GM12873 (cell line): ENCODE results near the gene IRF1.

Experiments used
- CTCF ChIP-seq: IDR thresholded peaks from 2 replicates; pipeline ENCODE4 v1.5.1; 2012; ENCODE audit warnings: low read depth, mild to moderate bottlenecking, moderate library complexity, low read length, control low read depth; ENCODE audit not compliant: insufficient read depth; ENCODE audit errors: missing control alignments

The IRF1 gene

DNA sequence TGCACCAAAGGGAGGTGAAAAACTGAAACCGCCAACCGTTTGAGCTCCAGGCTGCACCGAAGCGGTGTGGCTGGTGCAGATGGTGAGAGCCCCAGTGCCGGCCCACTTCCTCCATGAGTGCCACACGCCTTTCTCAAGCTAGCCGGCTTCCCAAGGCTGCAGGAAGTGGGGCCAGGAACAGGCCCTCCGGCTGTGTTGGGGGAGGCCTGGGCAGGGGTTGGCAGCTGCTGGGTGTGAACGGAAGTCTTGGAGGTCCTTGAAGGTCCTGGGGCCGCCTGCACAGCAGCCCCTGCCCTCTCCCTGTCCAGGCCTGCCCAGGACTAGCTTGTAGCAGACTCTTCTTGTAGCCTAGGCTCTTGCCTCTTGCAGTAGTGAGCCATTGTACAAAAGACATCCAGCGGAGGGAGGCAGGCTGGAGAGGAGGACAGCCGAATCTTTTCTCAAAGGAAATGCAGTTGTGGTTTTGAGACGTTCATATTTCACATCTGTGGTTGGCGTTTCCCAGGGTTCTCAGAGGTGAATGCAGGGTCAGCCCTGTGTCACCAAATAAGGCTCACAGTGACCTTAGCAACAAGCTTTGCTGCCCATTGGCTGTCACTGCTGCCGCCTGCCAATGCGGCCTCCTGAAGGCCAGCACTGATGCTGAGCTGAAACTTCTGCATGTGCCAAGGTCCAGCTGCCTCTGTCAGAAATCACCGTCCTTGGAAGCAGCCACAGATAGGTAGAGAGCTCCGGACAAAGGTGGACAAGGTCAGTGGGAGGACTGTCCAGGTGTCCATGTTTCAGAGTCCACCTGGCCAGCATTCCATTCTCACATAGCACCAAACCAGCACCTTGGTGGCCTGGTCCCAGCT, 23.9 kb downstream of the IRF1 start:
- no peak for TF ChIP-seq CTCF

- no peak for TF ChIP-seq CTCF
Observed at GRCh38 chr5:132465059-132465707, 25.4 kb downstream of the IRF1 start.

GRCh38 chr5:132464156-132464939, 26.2 kb downstream of the IRF1 start:
- peak; percentile 4 for TF ChIP-seq CTCF

GRCh38 chr5:132463811-132464155, 26.8 kb downstream of the IRF1 start:
- TF ChIP-seq CTCF, result no peak

- no peak for TF ChIP-seq CTCF
Observed at GRCh38 chr5:132462856-132463745, 27.5 kb downstream of the IRF1 start.

DNA sequence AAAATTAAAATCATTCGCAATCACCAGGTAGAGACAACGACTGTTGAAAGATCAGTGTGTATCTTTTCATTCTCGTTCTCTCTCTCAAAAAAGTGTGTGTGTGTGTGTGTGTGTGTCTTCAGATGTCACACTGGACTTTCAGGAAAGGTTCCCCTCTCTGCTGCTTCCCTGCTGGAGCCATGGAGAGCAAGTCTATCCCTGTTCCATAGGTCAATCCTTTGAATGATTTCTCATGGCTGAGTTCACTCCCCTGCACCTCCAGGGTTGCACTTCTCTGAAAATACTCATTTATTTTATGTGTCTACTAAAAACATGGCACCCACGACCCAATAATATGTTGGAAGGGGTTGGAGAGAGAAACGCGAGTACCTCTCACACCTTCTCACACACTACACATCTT, 28.2 kb downstream of the IRF1 start:
- no peak for TF ChIP-seq CTCF
